Measurements from ENCODE around the gene HMBS. TPM values are rescaled to one million over a fixed set of nuclear protein-coding genes. Genes with fewer than 3 reads are reported as not detected.

The HMBS gene
- total and polyA plus RNA-seq, 4 donors, result 10.5 to 224 (median 26.7) TPM

DNA sequence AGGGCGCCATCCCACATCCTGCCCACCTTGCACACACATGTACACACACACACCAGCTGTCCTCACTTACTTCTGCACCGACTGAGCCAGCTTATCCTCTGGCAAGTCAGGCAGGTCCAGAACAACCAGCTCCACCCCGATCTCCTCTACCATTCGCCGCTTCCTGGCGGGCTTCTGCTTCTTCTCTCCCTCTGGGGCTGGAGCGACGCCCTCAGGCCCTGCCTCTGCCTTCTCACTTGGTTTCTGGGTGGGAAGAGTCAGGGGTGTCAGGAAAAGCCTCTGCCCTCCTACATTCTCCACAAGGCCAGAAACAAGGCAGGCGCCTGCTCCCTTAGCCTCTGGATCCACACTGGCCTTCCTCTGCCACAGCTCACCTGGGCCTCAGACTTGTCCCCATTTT, 36.0 kb upstream of the HMBS start:
- H3K36me3 ChIP-seq (ENCODE audit: control insufficient read depth in 4 of 4, insufficient read depth in 3 of 4, low read depth in 1 of 4, low read length in 3 of 4), result peaks cover 37 to 88% (median 60%) of the 10 kb centered on the region in 4 donors
- TF ChIP-seq SP1 (IDR thresholded peaks at IDR 0.05), result no peak
- TF ChIP-seq JUND (IDR thresholded peaks at IDR 0.05), result no peak
- TF ChIP-seq EGR1 (IDR thresholded peaks at IDR 0.05; ENCODE audit: low read depth in 2 of 2), result no peak
- no peak for TF ChIP-seq NR2F2 (IDR thresholded peaks at IDR 0.05)
- TF ChIP-seq, protein P1, sequence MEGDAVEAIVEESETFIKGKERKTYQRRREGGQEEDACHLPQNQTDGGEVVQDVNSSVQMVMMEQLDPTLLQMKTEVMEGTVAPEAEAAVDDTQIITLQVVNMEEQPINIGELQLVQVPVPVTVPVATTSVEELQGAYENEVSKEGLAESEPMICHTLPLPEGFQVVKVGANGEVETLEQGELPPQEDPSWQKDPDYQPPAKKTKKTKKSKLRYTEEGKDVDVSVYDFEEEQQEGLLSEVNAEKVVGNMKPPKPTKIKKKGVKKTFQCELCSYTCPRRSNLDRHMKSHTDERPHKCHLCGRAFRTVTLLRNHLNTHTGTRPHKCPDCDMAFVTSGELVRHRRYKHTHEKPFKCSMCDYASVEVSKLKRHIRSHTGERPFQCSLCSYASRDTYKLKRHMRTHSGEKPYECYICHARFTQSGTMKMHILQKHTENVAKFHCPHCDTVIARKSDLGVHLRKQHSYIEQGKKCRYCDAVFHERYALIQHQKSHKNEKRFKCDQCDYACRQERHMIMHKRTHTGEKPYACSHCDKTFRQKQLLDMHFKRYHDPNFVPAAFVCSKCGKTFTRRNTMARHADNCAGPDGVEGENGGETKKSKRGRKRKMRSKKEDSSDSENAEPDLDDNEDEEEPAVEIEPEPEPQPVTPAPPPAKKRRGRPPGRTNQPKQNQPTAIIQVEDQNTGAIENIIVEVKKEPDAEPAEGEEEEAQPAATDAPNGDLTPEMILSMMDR (IDR thresholded peaks at IDR 0.05; ENCODE audit: low read depth, low read length, missing input control), result no peak
- no peak for TF ChIP-seq REST (IDR thresholded peaks at IDR 0.05)
- no peak for TF ChIP-seq GABPA (IDR thresholded peaks at IDR 0.05 in 1 of 2, conservative IDR thresholded peaks at IDR 0.05 in 1 of 2)
- no peak for TF ChIP-seq YY1 (IDR thresholded peaks at IDR 0.05)
- TF ChIP-seq TAF1 (conservative IDR thresholded peaks at IDR 0.05), result no peak
- no peak for TF ChIP-seq ZBTB33 (IDR thresholded peaks at IDR 0.05)
- TF ChIP-seq FOXA2 (IDR thresholded peaks at IDR 0.05), result no peak
- no peak for TF ChIP-seq HNF4G (IDR thresholded peaks at IDR 0.05)
- no peak for TF ChIP-seq RAD21 (IDR thresholded peaks at IDR 0.05)
- no peak for TF ChIP-seq MAX (IDR thresholded peaks at IDR 0.05)
- no peak for TF ChIP-seq HNF4A (conservative IDR thresholded peaks at IDR 0.05)
- TF ChIP-seq ATF3 (IDR thresholded peaks at IDR 0.05), result no peak
- no peak for TF ChIP-seq FOXA1 (IDR thresholded peaks at IDR 0.05)
- TF ChIP-seq RXRA (IDR thresholded peaks at IDR 0.05), result no peak
- WGBS, result 96% methylated on average over 9 of the region's 9 CpGs
- no peaks in the 10 kb centered on the region for H3K9me3 ChIP-seq (ENCODE audit: control insufficient read depth in 4 of 4, low read length in 3 of 4)
- H3K4me3 ChIP-seq (ENCODE audit: low read depth in 1 of 3, low read length in 3 of 3), result no peak overlapping the region
- no peaks in the 10 kb centered on the region for H3K27me3 ChIP-seq (ENCODE audit: control insufficient read depth in 4 of 4, insufficient read depth in 4 of 4, low read length in 3 of 4)
- H3K27ac ChIP-seq (ENCODE audit: low read depth in 1 of 2, low read length in 2 of 2), result no peak overlapping the region
- DNase-seq (ENCODE audit: low spot score), result no peak
- H3K9ac ChIP-seq (ENCODE audit: low read depth in 1 of 2, low read length in 2 of 2), result no peak overlapping the region
- no peaks in the 10 kb centered on the region for H3K4me1 ChIP-seq (ENCODE audit: control insufficient read depth in 4 of 4, insufficient read depth in 4 of 4, low read length in 3 of 4)

Measured in liver (tissue), 9 donors.